Measurements from ENCODE around the gene RELA. TPM values are rescaled to one million over a fixed set of nuclear protein-coding genes. Genes with fewer than 3 reads are reported as not detected.
A peak's percentile ranks its signal among the peaks of the same experiment; 100 is the strongest.
"Not testable (repeated sequence)": the region's sequence is repeated elsewhere in the genome, so short reads cannot be mapped to it uniquely, and the experiment has no call there.

The RELA gene
- total RNA-seq, 1 donor from 2014 or later: 8.7 TPM

GRCh38 chr11:65672180-65672860, 9.6 kb upstream of the RELA start:
- no peak for DNase-seq (ENCODE audit: low read depth in 2 of 2)

- peak in 1 of 2 donors; percentile 60 for DNase-seq (ENCODE audit: low read depth in 2 of 2)
These were observed 1.0 kb upstream of the RELA start for GRCh38 chr11:65663639-65664200.

GRCh38 chr11:65662247-65662798, 393 bp downstream of the RELA start:
- peak in 1 of 2 donors; percentile 55 for DNase-seq (ENCODE audit: low read depth in 2 of 2)

- DNase-seq (ENCODE audit: low read depth in 2 of 2): no peak
These were observed 993 bp downstream of the RELA start for GRCh38 chr11:65661599-65662246.

- not testable (repeated sequence) for DNase-seq (ENCODE audit: low read depth in 2 of 2)
These were observed 1.8 kb downstream of the RELA start for GRCh38 chr11:65660908-65661307.

- no peak for DNase-seq (ENCODE audit: low read depth in 2 of 2)
These were observed 2.7 kb downstream of the RELA start for GRCh38 chr11:65660038-65660437.

- peak in 1 of 2 donors; percentile 0 for DNase-seq (ENCODE audit: low read depth in 2 of 2)
These were observed 4.3 kb downstream of the RELA start for GRCh38 chr11:65658174-65659021.

- DNase-seq (ENCODE audit: low read depth in 2 of 2): no peak
These were observed 5.3 kb downstream of the RELA start for GRCh38 chr11:65657426-65657825.

GRCh38 chr11:65655570-65656332, 7.0 kb downstream of the RELA start:
- DNase-seq (ENCODE audit: low read depth in 2 of 2): peak in 1 of 2 donors; percentile 1

GRCh38 chr11:65654375-65655349, 8.1 kb downstream of the RELA start:
- no peak for DNase-seq (ENCODE audit: low read depth in 2 of 2)

GRCh38 chr11:65653229-65654225, 9.2 kb downstream of the RELA start:
- peak; percentile 57 to 58 for DNase-seq (ENCODE audit: low read depth in 2 of 2)

- peak; percentile 85 to 93 for DNase-seq (ENCODE audit: low read depth in 2 of 2)
These were observed 10.0 kb downstream of the RELA start for GRCh38 chr11:65652511-65653228.

- peak in 1 of 2 donors; percentile 26 for DNase-seq (ENCODE audit: low read depth in 2 of 2)
These were observed 10.9 kb downstream of the RELA start for GRCh38 chr11:65651589-65652510.

GRCh38 chr11:65651339-65651588, 11.5 kb downstream of the RELA start:
- DNase-seq (ENCODE audit: low read depth in 2 of 2): no peak

- no peak for DNase-seq (ENCODE audit: low read depth in 2 of 2)
These were observed 12.0 kb downstream of the RELA start for GRCh38 chr11:65650547-65651338.

Data from dermis microvascular lymphatic vessel endothelial cell (primary cell).